ENCODE measurements around the gene LRRC55.

LRRC55 gene

GRCh38 chr11:57213342-57214097 is 31.8 kb downstream of the LRRC55 start:
- no peak overlapping the region for H3K4me3 Mint-ChIP-seq
- H3K9me3 Mint-ChIP-seq, result no peaks in the 10 kb centered on the region
- no peak overlapping the region for H3K27ac Mint-ChIP-seq (ENCODE audit: low read depth)
- H3K27me3 Mint-ChIP-seq, result peaks cover 15% of the 10 kb centered on the region
- no peaks in the 10 kb centered on the region for H3K36me3 Mint-ChIP-seq (ENCODE audit: insufficient read depth)
- ATAC-seq (replicated peaks; ENCODE audit: extremely low read depth, poor library complexity, severe bottlenecking), result no peak
- H3K4me1 Mint-ChIP-seq, result no peaks in the 10 kb centered on the region
- DNase-seq (ENCODE audit: low spot score in 2 of 2), result no peak

- ATAC-seq (replicated peaks; ENCODE audit: extremely low read depth, poor library complexity, severe bottlenecking), result no peak
- no peak overlapping the region for H3K27ac Mint-ChIP-seq (ENCODE audit: low read depth)
- peaks cover 16% of the 10 kb centered on the region for H3K27me3 Mint-ChIP-seq
- H3K4me3 Mint-ChIP-seq, result no peak overlapping the region
- H3K4me1 Mint-ChIP-seq, result no peaks in the 10 kb centered on the region
- no peaks in the 10 kb centered on the region for H3K36me3 Mint-ChIP-seq (ENCODE audit: insufficient read depth)
- no peaks in the 10 kb centered on the region for H3K9me3 Mint-ChIP-seq
- DNase-seq (ENCODE audit: low spot score in 2 of 2), result no peak
Observed at GRCh38 chr11:57214098-57214417, 32.3 kb downstream of the LRRC55 start.

GRCh38 chr11:57214494-57214893 is 32.7 kb downstream of the LRRC55 start:
- no peak overlapping the region for H3K4me3 Mint-ChIP-seq

GRCh38 chr11:57216463-57216862 is 34.7 kb downstream of the LRRC55 start:
- ATAC-seq (replicated peaks; ENCODE audit: extremely low read depth, poor library complexity, severe bottlenecking) (no peak), DNase-seq (ENCODE audit: low spot score in 2 of 2) (no peak)
- Mint-ChIP-seq H3K27me3 (peaks cover 26% of the 10 kb centered on the region), H3K36me3 (ENCODE audit: insufficient read depth) (no peaks in the 10 kb centered on the region), H3K4me1 (no peaks in the 10 kb centered on the region), H3K4me3 (no peak overlapping the region), H3K9me3 (no peaks in the 10 kb centered on the region), H3K27ac (ENCODE audit: low read depth) (no peak overlapping the region)

More at GRCh38 chr11:57214494-57214893, 32.7 kb downstream of the LRRC55 start:
- Mint-ChIP-seq H3K36me3 (ENCODE audit: insufficient read depth) (no peaks in the 10 kb centered on the region), H3K27ac (ENCODE audit: low read depth) (no peak overlapping the region), H3K4me1 (no peaks in the 10 kb centered on the region), H3K27me3 (peaks cover 21% of the 10 kb centered on the region), H3K9me3 (no peaks in the 10 kb centered on the region)
- DNase-seq (ENCODE audit: low spot score in 2 of 2), result no peak
- no peak for ATAC-seq (replicated peaks; ENCODE audit: extremely low read depth, poor library complexity, severe bottlenecking)

GRCh38 chr11:57217053-57217452 is 35.3 kb downstream of the LRRC55 start:
- ATAC-seq (replicated peaks; ENCODE audit: extremely low read depth, poor library complexity, severe bottlenecking) (no peak), DNase-seq (ENCODE audit: low spot score in 2 of 2) (no peak)
- no peak overlapping the region for H3K27ac Mint-ChIP-seq (ENCODE audit: low read depth)
- H3K4me3 Mint-ChIP-seq, result no peak overlapping the region
- no peaks in the 10 kb centered on the region for H3K36me3 Mint-ChIP-seq (ENCODE audit: insufficient read depth)
- no peaks in the 10 kb centered on the region for H3K4me1 Mint-ChIP-seq
- H3K9me3 Mint-ChIP-seq, result no peaks in the 10 kb centered on the region
- peaks cover 26% of the 10 kb centered on the region for H3K27me3 Mint-ChIP-seq

GRCh38 chr11:57219021-57219627 is 37.4 kb downstream of the LRRC55 start:
- no peak for ATAC-seq (replicated peaks; ENCODE audit: extremely low read depth, poor library complexity, severe bottlenecking)

GRCh38 chr11:57222239-57222638 is 40.5 kb downstream of the LRRC55 start:
- H3K27ac Mint-ChIP-seq (ENCODE audit: low read depth), result no peak overlapping the region
- H3K27me3 Mint-ChIP-seq, result peaks cover 17% of the 10 kb centered on the region
- ATAC-seq (replicated peaks; ENCODE audit: extremely low read depth, poor library complexity, severe bottlenecking) (no peak), DNase-seq (ENCODE audit: low spot score in 2 of 2) (no peak)
- H3K4me3 Mint-ChIP-seq, result no peak overlapping the region
- no peaks in the 10 kb centered on the region for H3K9me3 Mint-ChIP-seq
- H3K36me3 Mint-ChIP-seq (ENCODE audit: insufficient read depth), result no peaks in the 10 kb centered on the region
- H3K4me1 Mint-ChIP-seq, result no peaks in the 10 kb centered on the region

More at GRCh38 chr11:57219021-57219627, 37.4 kb downstream of the LRRC55 start:
- H3K27me3 Mint-ChIP-seq, result peaks cover 26% of the 10 kb centered on the region
- H3K4me3 Mint-ChIP-seq, result no peak overlapping the region
- no peak overlapping the region for H3K27ac Mint-ChIP-seq (ENCODE audit: low read depth)
- H3K9me3 Mint-ChIP-seq, result no peaks in the 10 kb centered on the region
- H3K4me1 Mint-ChIP-seq, result no peaks in the 10 kb centered on the region
- DNase-seq (ENCODE audit: low spot score in 2 of 2), result no peak
- H3K36me3 Mint-ChIP-seq (ENCODE audit: insufficient read depth), result no peaks in the 10 kb centered on the region

- no peak overlapping the region for H3K27ac Mint-ChIP-seq (ENCODE audit: low read depth)
- H3K4me1 Mint-ChIP-seq, result no peaks in the 10 kb centered on the region
- no peak for ATAC-seq (replicated peaks; ENCODE audit: extremely low read depth, poor library complexity, severe bottlenecking)
Observed at GRCh38 chr11:57223601-57224000, 41.8 kb downstream of the LRRC55 start.

GRCh38 chr11:57224128-57224527 is 42.4 kb downstream of the LRRC55 start:
- Mint-ChIP-seq H3K27me3 (peaks cover 9% of the 10 kb centered on the region), H3K9me3 (no peaks in the 10 kb centered on the region), H3K27ac (ENCODE audit: low read depth) (no peak overlapping the region), H3K36me3 (ENCODE audit: insufficient read depth) (no peaks in the 10 kb centered on the region), H3K4me1 (no peaks in the 10 kb centered on the region), H3K4me3 (no peak overlapping the region)
- ATAC-seq (replicated peaks; ENCODE audit: extremely low read depth, poor library complexity, severe bottlenecking) (no peak), DNase-seq (ENCODE audit: low spot score in 2 of 2) (no peak)

More at GRCh38 chr11:57223601-57224000, 41.8 kb downstream of the LRRC55 start:
- H3K36me3 Mint-ChIP-seq (ENCODE audit: insufficient read depth), result no peaks in the 10 kb centered on the region
- no peak for DNase-seq (ENCODE audit: low spot score in 2 of 2)
- peaks cover 10% of the 10 kb centered on the region for H3K27me3 Mint-ChIP-seq
- H3K9me3 Mint-ChIP-seq, result no peaks in the 10 kb centered on the region
- no peak overlapping the region for H3K4me3 Mint-ChIP-seq

GRCh38 chr11:57224537-57224936 is 42.8 kb downstream of the LRRC55 start:
- H3K9me3 Mint-ChIP-seq, result no peaks in the 10 kb centered on the region
- no peak overlapping the region for H3K4me3 Mint-ChIP-seq
- no peak overlapping the region for H3K27ac Mint-ChIP-seq (ENCODE audit: low read depth)
- no peaks in the 10 kb centered on the region for H3K4me1 Mint-ChIP-seq
- no peak for DNase-seq (ENCODE audit: low spot score in 2 of 2)
- H3K27me3 Mint-ChIP-seq, result peaks cover 6% of the 10 kb centered on the region
- H3K36me3 Mint-ChIP-seq (ENCODE audit: insufficient read depth), result no peaks in the 10 kb centered on the region
- no peak for ATAC-seq (replicated peaks; ENCODE audit: extremely low read depth, poor library complexity, severe bottlenecking)

GRCh38 chr11:57228600-57228999 is 46.8 kb downstream of the LRRC55 start:
- Mint-ChIP-seq H3K4me3 (no peak overlapping the region), H3K27ac (ENCODE audit: low read depth) (no peak overlapping the region), H3K36me3 (ENCODE audit: insufficient read depth) (no peaks in the 10 kb centered on the region), H3K4me1 (peaks cover 5% of the 10 kb centered on the region), H3K9me3 (no peaks in the 10 kb centered on the region), H3K27me3 (peaks cover 42% of the 10 kb centered on the region)
- DNase-seq (ENCODE audit: low spot score in 2 of 2) (no peak), ATAC-seq (replicated peaks; ENCODE audit: extremely low read depth, poor library complexity, severe bottlenecking) (no peak)

GRCh38 chr11:57230316-57230715 is 48.6 kb downstream of the LRRC55 start:
- Mint-ChIP-seq H3K9me3 (no peaks in the 10 kb centered on the region), H3K36me3 (ENCODE audit: insufficient read depth) (no peaks in the 10 kb centered on the region), H3K27ac (ENCODE audit: low read depth) (no peak overlapping the region), H3K4me3 (no peak overlapping the region), H3K4me1 (peaks cover 5% of the 10 kb centered on the region), H3K27me3 (peaks cover 59% of the 10 kb centered on the region)
- no peak for ATAC-seq (replicated peaks; ENCODE audit: extremely low read depth, poor library complexity, severe bottlenecking)
- DNase-seq (ENCODE audit: low spot score in 2 of 2), result no peak

GRCh38 chr11:57230791-57231538 is 49.2 kb downstream of the LRRC55 start:
- Mint-ChIP-seq H3K36me3 (ENCODE audit: insufficient read depth) (no peaks in the 10 kb centered on the region), H3K27me3 (peaks cover 66% of the 10 kb centered on the region), H3K4me1 (peaks cover 5% of the 10 kb centered on the region), H3K9me3 (no peaks in the 10 kb centered on the region), H3K27ac (ENCODE audit: low read depth) (no peak overlapping the region), H3K4me3 (no peak overlapping the region)
- no peak for ATAC-seq (replicated peaks; ENCODE audit: extremely low read depth, poor library complexity, severe bottlenecking)
- no peak for DNase-seq (ENCODE audit: low spot score in 2 of 2)

Measured in central memory CD8-positive, alpha-beta T cell (primary cell).